BLaER1 treated with 17β-estradiol and CSF1 and Interleukin-3, amounts not matched to agents 10 nM and 100 nM (cell line): ENCODE results near the gene UBXN6.

ENCODE experiments used
- H3K27ac ChIP-seq, 11 experiments: shearing (Covaris generic); formaldehyde crosslinking; 2 replicates each; pipeline ENCODE4 v1.8.1; 2022
- H3K27me3 ChIP-seq, 11 experiments: shearing (Covaris generic); formaldehyde crosslinking; 2 replicates each; pipeline ENCODE4 v1.8.1; 2022
- H3K36me3 ChIP-seq, 11 experiments: shearing (Covaris generic); formaldehyde crosslinking; 2 replicates each; pipeline ENCODE4 v1.8.1; 2022
- H3K4me1 ChIP-seq, 10 experiments: shearing (Covaris generic); formaldehyde crosslinking; 2 replicates each; pipeline ENCODE4 v1.8.1; 2022
- H3K4me2 ChIP-seq, 11 experiments: shearing (Covaris generic); formaldehyde crosslinking; 2 replicates each; pipeline ENCODE4 v1.8.1; 2022
- H3K4me3 ChIP-seq, 10 experiments: shearing (Covaris generic); formaldehyde crosslinking; 2 replicates each; pipeline ENCODE4 v1.8.1; 2022
- H3K9ac ChIP-seq, 11 experiments: shearing (Covaris generic); formaldehyde crosslinking; 2 replicates each; pipeline ENCODE4 v1.8.1; 2022
- H3K9me3 ChIP-seq, 11 experiments: shearing (Covaris generic); formaldehyde crosslinking; replicated peaks in 1 of 11; 2 replicates each; pipeline ENCODE4 v1.8.1; 2022
- H4K20me1 ChIP-seq, 11 experiments: shearing (Covaris generic); formaldehyde crosslinking; 2 replicates each; pipeline ENCODE4 v1.8.1; 2022
- Cebpa-rat ChIP-seq, 11 experiments: shearing (Covaris generic); IDR thresholded peaks; 2 replicates each; pipeline ENCODE4 v1.8.1; 2022

Gene UBXN6

GRCh38 chr19:4415352-4415751 is 42.2 kb downstream of the UBXN6 start:
- peak overlapping the region in 2 of 11 experiments; percentile 11 to 37; a peak in 1 of 22 replicates for H3K9ac ChIP-seq
- no peak overlapping the region for H3K4me2 ChIP-seq
- H3K9me3 ChIP-seq = no peaks in the 10 kb centered on the region
- peaks cover 0 to 11% (median 2%) of the 10 kb centered on the region in 10 experiments; a peak in 8 of 20 replicates for H3K4me1 ChIP-seq
- peaks cover 0 to 100% (median 94%) of the 10 kb centered on the region in 11 experiments; a peak in 18 of 22 replicates for H4K20me1 ChIP-seq
- no peaks in the 10 kb centered on the region for H3K27me3 ChIP-seq
- TF ChIP-seq Cebpa-rat (IDR thresholded peaks at IDR 0.05) = no peak
- H3K4me3 ChIP-seq = no peak overlapping the region
- H3K36me3 ChIP-seq = peaks cover 22 to 100% (median 98%) of the 10 kb centered on the region in 11 experiments
- no peak overlapping the region for H3K27ac ChIP-seq

GRCh38 chr19:4414800-4415321 is 42.7 kb downstream of the UBXN6 start:
- H3K36me3 ChIP-seq = peaks cover 27 to 100% (median 98%) of the 10 kb centered on the region in 11 experiments
- H3K9me3 ChIP-seq = no peaks in the 10 kb centered on the region
- H3K4me1 ChIP-seq = peaks cover 0 to 6% (median 0%) of the 10 kb centered on the region in 10 experiments; a peak in 7 of 20 replicates
- peaks cover 0 to 100% (median 95%) of the 10 kb centered on the region in 11 experiments; a peak in 18 of 22 replicates for H4K20me1 ChIP-seq
- no peak overlapping the region for H3K27ac ChIP-seq
- no peak overlapping the region for H3K4me2 ChIP-seq
- TF ChIP-seq Cebpa-rat (IDR thresholded peaks at IDR 0.05) = no peak
- H3K27me3 ChIP-seq = no peaks in the 10 kb centered on the region
- no peak overlapping the region for H3K4me3 ChIP-seq
- H3K9ac ChIP-seq = peak overlapping the region in 2 of 11 experiments; percentile 11 to 37; a peak in 1 of 22 replicates

GRCh38 chr19:4414144-4414799 is 43.3 kb downstream of the UBXN6 start:
- Histone ChIP-seq H3K4me2 (no peak overlapping the region), H4K20me1 (peaks cover 0 to 100% (median 97%) of the 10 kb centered on the region in 11 experiments; a peak in 18 of 22 replicates), H3K36me3 (peaks cover 32 to 100% (median 98%) of the 10 kb centered on the region in 11 experiments)

GRCh38 chr19:4413588-4413987 is 44.0 kb downstream of the UBXN6 start:
- Histone ChIP-seq H3K4me1 (0 out of 20 replicates have a peak, but pooled peaks cover 0 to 3% (median 0%) of the 10 kb centered on the region in 10 experiments), H3K4me2 (no peak overlapping the region), H3K27ac (no peak overlapping the region), H3K9ac (no peak overlapping the region; a peak in 1 of 22 replicates), H3K9me3 (no peaks in the 10 kb centered on the region), H3K27me3 (no peaks in the 10 kb centered on the region), H3K36me3 (peaks cover 37 to 100% (median 98%) of the 10 kb centered on the region in 11 experiments), H3K4me3 (no peak overlapping the region), H4K20me1 (peaks cover 0 to 100% (median 98%) of the 10 kb centered on the region in 11 experiments; a peak in 18 of 22 replicates)
- no peak for TF ChIP-seq Cebpa-rat (IDR thresholded peaks at IDR 0.05)

More at GRCh38 chr19:4414144-4414799, 43.3 kb downstream of the UBXN6 start:
- H3K4me1 ChIP-seq = 0 out of 20 replicates have a peak, but pooled peaks cover 0 to 3% (median 0%) of the 10 kb centered on the region in 10 experiments
- no peaks in the 10 kb centered on the region for H3K9me3 ChIP-seq
- H3K27me3 ChIP-seq = no peaks in the 10 kb centered on the region
- no peak overlapping the region for H3K27ac ChIP-seq
- H3K9ac ChIP-seq = peak overlapping the region in 1 of 11 experiments; percentile 37; a peak in 2 of 22 replicates
- TF ChIP-seq Cebpa-rat (IDR thresholded peaks at IDR 0.05) = no peak
- H3K4me3 ChIP-seq = no peak overlapping the region

- H3K4me3 ChIP-seq = no peak overlapping the region
- H3K27ac ChIP-seq = no peak overlapping the region
- peak overlapping the region in 2 of 11 experiments; percentile 22 to 23; a peak in 3 of 22 replicates for H3K9ac ChIP-seq
- H3K9me3 ChIP-seq = no peaks in the 10 kb centered on the region
- H3K27me3 ChIP-seq = no peaks in the 10 kb centered on the region
- TF ChIP-seq Cebpa-rat (IDR thresholded peaks at IDR 0.05) = no peak
- peaks cover 37 to 100% (median 94%) of the 10 kb centered on the region in 11 experiments for H3K36me3 ChIP-seq
- no peak overlapping the region for H3K4me2 ChIP-seq
- peaks cover 0 to 100% (median 100%) of the 10 kb centered on the region in 11 experiments; a peak in 18 of 22 replicates for H4K20me1 ChIP-seq
- H3K4me1 ChIP-seq = peaks cover 2 to 26% (median 21%) of the 10 kb centered on the region in 10 experiments; a peak in 19 of 20 replicates
Measured at GRCh38 chr19:4409123-4409933, 48.3 kb downstream of the UBXN6 start.

- peaks cover 18 to 41% (median 37%) of the 10 kb centered on the region in 10 experiments for H3K4me1 ChIP-seq
- no peak overlapping the region for H3K4me3 ChIP-seq
- peak overlapping the region in 1 of 11 experiments; percentile 17; a peak in 2 of 22 replicates for H3K9ac ChIP-seq
- H3K9me3 ChIP-seq = no peaks in the 10 kb centered on the region
- H3K27me3 ChIP-seq = no peaks in the 10 kb centered on the region
- peaks cover 0 to 90% (median 86%) of the 10 kb centered on the region in 11 experiments; a peak in 17 of 22 replicates for H4K20me1 ChIP-seq
- no peak for TF ChIP-seq Cebpa-rat (IDR thresholded peaks at IDR 0.05)
- H3K36me3 ChIP-seq = peaks cover 22 to 80% (median 67%) of the 10 kb centered on the region in 11 experiments
- peak overlapping the region in 2 of 11 experiments; percentile 95 to 98; a peak in 1 of 22 replicates for H3K4me2 ChIP-seq
- no peak overlapping the region for H3K27ac ChIP-seq
Measured at GRCh38 chr19:4406626-4407025, 51.0 kb downstream of the UBXN6 start.

GRCh38 chr19:4405977-4406376 is 51.6 kb downstream of the UBXN6 start:
- Histone ChIP-seq H3K4me3 (no peak overlapping the region), H3K36me3 (peaks cover 21 to 73% (median 61%) of the 10 kb centered on the region in 11 experiments), H3K9ac (peak overlapping the region in 6 of 11 experiments; percentile 12 to 99 (median 72); a peak in 7 of 22 replicates), H3K27ac (no peak overlapping the region), H3K4me1 (peaks cover 25 to 47% (median 44%) of the 10 kb centered on the region in 10 experiments), H3K9me3 (no peaks in the 10 kb centered on the region), H3K4me2 (peak overlapping the region in 9 of 11 experiments; percentile 86 to 98 (median 94); a peak in 16 of 22 replicates), H3K27me3 (no peaks in the 10 kb centered on the region), H4K20me1 (peaks cover 0 to 84% (median 79%) of the 10 kb centered on the region in 11 experiments; a peak in 17 of 22 replicates)
- TF ChIP-seq Cebpa-rat (IDR thresholded peaks at IDR 0.05) = no peak

GRCh38 chr19:4403005-4403761 is 54.4 kb downstream of the UBXN6 start:
- H4K20me1 ChIP-seq = peaks cover 9 to 76% (median 66%) of the 10 kb centered on the region in 11 experiments; a peak in 21 of 22 replicates
- H3K4me1 ChIP-seq = peaks cover 37 to 65% (median 60%) of the 10 kb centered on the region in 10 experiments
- H3K9me3 ChIP-seq = peaks cover 0 to 3% (median 0%) of the 10 kb centered on the region in 11 experiments; a peak in 1 of 22 replicates
- TF ChIP-seq Cebpa-rat (IDR thresholded peaks at IDR 0.05) = no peak; a peak in 1 of 22 replicates
- H3K36me3 ChIP-seq = peaks cover under 1 to 54% (median 37%) of the 10 kb centered on the region in 11 experiments; a peak in 20 of 22 replicates
- peak overlapping the region; percentile 90 to 99 (median 98) for H3K9ac ChIP-seq
- H3K27me3 ChIP-seq = no peaks in the 10 kb centered on the region
- H3K4me3 ChIP-seq = peak overlapping the region; percentile 90 to 99 (median 96)
- H3K27ac ChIP-seq = peak overlapping the region; percentile 71 to 99 (median 97); a peak in 21 of 22 replicates
- peak overlapping the region; percentile 86 to 98 (median 95) for H3K4me2 ChIP-seq
